ENCODE data around the gene AIRE. TPM values are rescaled to one million over a fixed set of nuclear protein-coding genes. Genes with fewer than 3 reads are reported as not detected.

The AIRE gene
- total RNA-seq, 1 experiment from 2014 or later, result not detected

- intact Hi-C loops (cut with micrococcal nuclease; ENCODE audit: unreplicated experiment), result no loop called here
- no peak overlapping the region for H3K4me3 Mint-ChIP-seq (ENCODE audit: unreplicated experiment)
- ChIA-PET POLR2A (no interaction called here), CTCF (no interaction called here)
- no peaks in the 10 kb centered on the region for H3K9me3 Mint-ChIP-seq (ENCODE audit: unreplicated experiment)
- H3K4me1 ChIP-seq, result no peaks in the 10 kb centered on the region
- H3K36me3 Mint-ChIP-seq (ENCODE audit: insufficient read depth, unreplicated experiment), result no peaks in the 10 kb centered on the region
- no peaks in the 10 kb centered on the region for H3K27me3 Mint-ChIP-seq (ENCODE audit: insufficient read depth, unreplicated experiment)
- TF ChIP-seq CTCF (IDR thresholded peaks at IDR 0.05; ENCODE audit: insufficient read depth in 1 of 2, low read depth in 1 of 2, low read length in 1 of 2, severe bottlenecking in 1 of 2, unreplicated experiment in 1 of 2), result no peak
- H3K27me3 ChIP-seq (replicated peaks; ENCODE audit: control insufficient read depth, insufficient read depth, low read length), result no peaks in the 10 kb centered on the region
- no peak overlapping the region for H3K4me3 ChIP-seq (ENCODE audit: low read depth, low read length)
- H3K4me1 Mint-ChIP-seq (ENCODE audit: low read depth, unreplicated experiment), result no peaks in the 10 kb centered on the region
- no TSS peak for BruUV-seq (replicated peaks)
- DNase-seq, result no peak
- no peaks in the 10 kb centered on the region; the same call in 1 of the 2 replicates for H3K9me3 ChIP-seq
- no peak overlapping the region for H3K27ac Mint-ChIP-seq (ENCODE audit: unreplicated experiment)
- no peaks in the 10 kb centered on the region for H3K36me3 ChIP-seq (ENCODE audit: control insufficient read depth, insufficient read depth, low read length)
Measured at GRCh38 chr21:44272284-44272858, 13.3 kb upstream of the AIRE start.

GRCh38 chr21:44273046-44273445 lies 12.6 kb upstream of the AIRE start:
- Histone ChIP-seq H3K4me3 (ENCODE audit: low read depth, low read length) (no peak overlapping the region), H3K9me3 (no peaks in the 10 kb centered on the region; the same call in 1 of the 2 replicates), H3K4me1 (no peaks in the 10 kb centered on the region), H3K36me3 (ENCODE audit: control insufficient read depth, insufficient read depth, low read length) (no peaks in the 10 kb centered on the region), H3K27me3 (replicated peaks; ENCODE audit: control insufficient read depth, insufficient read depth, low read length) (no peaks in the 10 kb centered on the region)
- POLR2A ChIA-PET, result no interaction called here
- DNase-seq, result no peak
- H3K9me3 Mint-ChIP-seq (ENCODE audit: unreplicated experiment), result no peaks in the 10 kb centered on the region
- TF ChIP-seq CTCF (IDR thresholded peaks at IDR 0.05; ENCODE audit: insufficient read depth in 1 of 2, low read depth in 1 of 2, low read length in 1 of 2, severe bottlenecking in 1 of 2, unreplicated experiment in 1 of 2), result no peak
- intact Hi-C loops (cut with micrococcal nuclease; ENCODE audit: unreplicated experiment), result no loop called here
- H3K27ac Mint-ChIP-seq (ENCODE audit: unreplicated experiment), result no peak overlapping the region
- no TSS peak for BruUV-seq (replicated peaks)
- CTCF ChIA-PET, result no interaction called here
- H3K36me3 Mint-ChIP-seq (ENCODE audit: insufficient read depth, unreplicated experiment), result no peaks in the 10 kb centered on the region
- H3K4me3 Mint-ChIP-seq (ENCODE audit: unreplicated experiment), result no peak overlapping the region
- no peaks in the 10 kb centered on the region for H3K27me3 Mint-ChIP-seq (ENCODE audit: insufficient read depth, unreplicated experiment)
- no peaks in the 10 kb centered on the region for H3K4me1 Mint-ChIP-seq (ENCODE audit: low read depth, unreplicated experiment)

DNA sequence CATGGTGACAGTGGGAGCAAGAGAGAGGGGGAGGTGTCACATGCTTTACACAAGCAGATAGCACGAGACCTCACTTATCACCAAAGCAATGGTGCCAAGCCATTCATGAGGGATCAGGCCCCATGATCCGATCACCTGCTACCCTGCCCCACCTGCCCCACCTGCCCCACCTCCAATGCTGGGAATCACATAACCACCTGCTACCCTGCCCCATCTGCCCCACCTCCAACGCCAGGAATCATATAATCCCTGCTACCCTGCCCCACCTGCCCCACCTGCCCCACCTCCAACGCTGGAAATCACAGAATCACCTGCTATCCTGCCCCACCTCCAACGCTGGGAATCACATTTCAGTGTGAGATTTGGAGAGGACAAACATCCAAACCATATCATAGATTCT lies 10.6 kb upstream of the AIRE start:
- intact Hi-C loops (cut with micrococcal nuclease; ENCODE audit: unreplicated experiment), result no loop called here
- POLR2A ChIA-PET, result no interaction called here
- CTCF ChIA-PET, result no interaction called here
- Histone ChIP-seq H3K36me3 (ENCODE audit: control insufficient read depth, insufficient read depth, low read length) (no peaks in the 10 kb centered on the region), H3K4me1 (no peaks in the 10 kb centered on the region), H3K27me3 (replicated peaks; ENCODE audit: control insufficient read depth, insufficient read depth, low read length) (no peaks in the 10 kb centered on the region), H3K9me3 (no peaks in the 10 kb centered on the region; the same call in 1 of the 2 replicates), H3K4me3 (ENCODE audit: low read depth, low read length) (no peak overlapping the region)
- Mint-ChIP-seq H3K9me3 (ENCODE audit: unreplicated experiment) (no peaks in the 10 kb centered on the region), H3K4me1 (ENCODE audit: low read depth, unreplicated experiment) (no peaks in the 10 kb centered on the region), H3K27ac (ENCODE audit: unreplicated experiment) (no peak overlapping the region), H3K27me3 (ENCODE audit: insufficient read depth, unreplicated experiment) (no peaks in the 10 kb centered on the region), H3K4me3 (ENCODE audit: unreplicated experiment) (no peak overlapping the region), H3K36me3 (ENCODE audit: insufficient read depth, unreplicated experiment) (no peaks in the 10 kb centered on the region)
- BruUV-seq (replicated peaks), result no TSS peak
- no peak for DNase-seq
- no peak for TF ChIP-seq CTCF (IDR thresholded peaks at IDR 0.05; ENCODE audit: insufficient read depth in 1 of 2, low read depth in 1 of 2, low read length in 1 of 2, severe bottlenecking in 1 of 2, unreplicated experiment in 1 of 2)
